Mesenchymal stem cell (in vitro differentiated cells and primary cell): ENCODE results near the gene ZC3HAV1.

Source experiments
- DNase-seq: peaks from one replicate; pipeline ENCODE4 v3.0.0-alpha.2; 2013
- H2AFZ ChIP-seq: one replicate; pipeline ENCODE4 v1.6.1; 2013; ENCODE audit warnings: low read depth, mild to moderate bottlenecking, control low read depth, inconsistent platforms, low read length, moderate library complexity
- H2AK5ac ChIP-seq: 2 replicates; pipeline ENCODE4 v1.6.1; 2013; ENCODE audit warnings: low read length, moderate library complexity, mild to moderate bottlenecking, inconsistent platforms; ENCODE audit not compliant: severe bottlenecking
- H2BK120ac ChIP-seq: one replicate; pipeline ENCODE4 v1.6.1; 2013; ENCODE audit warnings: low read depth, mild to moderate bottlenecking, inconsistent platforms, low read length, moderate library complexity
- H2BK12ac ChIP-seq, 2 experiments: one replicate each; pipeline ENCODE4 v1.6.1; 2013; ENCODE audit warnings: inconsistent platforms in 2 of 2, low read length in 2 of 2, mild to moderate bottlenecking in 2 of 2, moderate library complexity in 2 of 2, control low read depth in 1 of 2
- H2BK15ac ChIP-seq: one replicate; pipeline ENCODE4 v1.6.1; 2013; ENCODE audit warnings: mild to moderate bottlenecking, low read depth, inconsistent platforms; ENCODE audit not compliant: poor library complexity, severe bottlenecking
- H2BK5ac ChIP-seq: 2 replicates; pipeline ENCODE4 v1.6.1; 2013; ENCODE audit warnings: low read depth, mild to moderate bottlenecking, low read length, control low read depth, inconsistent platforms; ENCODE audit not compliant: poor library complexity, severe bottlenecking
- H3K14ac ChIP-seq, 2 experiments: one replicate each; pipeline ENCODE4 v1.6.1; 2013; ENCODE audit warnings: inconsistent platforms in 2 of 2, low read length in 2 of 2, control low read depth in 1 of 2, mild to moderate bottlenecking in 1 of 2, moderate library complexity in 1 of 2
- H3K18ac ChIP-seq, 2 experiments: one replicate each; pipeline ENCODE4 v1.6.1; 2013; ENCODE audit warnings: inconsistent platforms in 2 of 2, low read length in 2 of 2, control low read depth in 1 of 2, low read depth in 1 of 2, mild to moderate bottlenecking in 1 of 2
- H3K23ac ChIP-seq, 2 experiments: one replicate each; pipeline ENCODE4 v1.6.1; 2013; ENCODE audit warnings: inconsistent platforms in 2 of 2, low read length in 2 of 2, mild to moderate bottlenecking in 2 of 2, moderate library complexity in 2 of 2, control low read depth in 1 of 2
- H3K27ac ChIP-seq: 2 replicates; pipeline ENCODE4 v1.5.1; 2013; ENCODE audit warnings: mild to moderate bottlenecking, moderate library complexity, low read length, control low read depth, inconsistent platforms; ENCODE audit not compliant: poor library complexity, severe bottlenecking
- H3K27me3 ChIP-seq, 2 experiments: 2 replicates each; pipeline versions ENCODE4 v1.6.1 to v1.7.0; 2013; ENCODE audit warnings: low read length in 2 of 2, mild to moderate bottlenecking in 2 of 2, moderate library complexity in 2 of 2, control low read depth in 1 of 2, inconsistent platforms in 1 of 2; ENCODE audit not compliant: control insufficient read depth in 1 of 2, insufficient read depth in 1 of 2
- H3K36me3 ChIP-seq, 2 experiments: 2 replicates each; pipeline versions ENCODE4 v1.6.1 to v1.7.0; 2013; ENCODE audit warnings: low read length in 2 of 2, control low read depth in 1 of 2, inconsistent platforms in 1 of 2, low read depth in 1 of 2, mild to moderate bottlenecking in 1 of 2; ENCODE audit not compliant: insufficient read depth in 2 of 2, control insufficient read depth in 1 of 2
- H3K4ac ChIP-seq, 2 experiments: one replicate each; pipeline ENCODE4 v1.6.1; 2013; ENCODE audit warnings: inconsistent platforms in 2 of 2, low read length in 2 of 2, mild to moderate bottlenecking in 2 of 2, moderate library complexity in 2 of 2, control low read depth in 1 of 2, low read depth in 1 of 2
- H3K4me1 ChIP-seq: 2 replicates; pipeline ENCODE4 v1.6.1; 2013; ENCODE audit warnings: low read depth, low read length, control low read depth; ENCODE audit not compliant: control insufficient read depth, insufficient read depth
- H3K4me2 ChIP-seq: 2 replicates; pipeline ENCODE4 v1.6.1; 2013; ENCODE audit warnings: low read length, mild to moderate bottlenecking, inconsistent platforms; ENCODE audit not compliant: poor library complexity, severe bottlenecking
- H3K4me3 ChIP-seq, 2 experiments: 2 replicates each; pipeline versions ENCODE4 v1.5.1 to v1.7.0; 2013; ENCODE audit warnings: low read length in 2 of 2, mild to moderate bottlenecking in 2 of 2, control low read depth in 1 of 2, low read depth in 1 of 2; ENCODE audit not compliant: insufficient read depth in 1 of 2
- H3K79me1 ChIP-seq: replicated peaks from 2 replicates; pipeline ENCODE4 v1.6.1; 2013; ENCODE audit warnings: mild to moderate bottlenecking, control low read depth, low read length, inconsistent platforms; ENCODE audit not compliant: poor library complexity, severe bottlenecking
- H3K9ac ChIP-seq: 2 replicates; pipeline ENCODE4 v1.7.0; 2013; ENCODE audit warnings: mild to moderate bottlenecking, low read length, moderate library complexity
- H3K9me3 ChIP-seq: 2 replicates; pipeline ENCODE4 v1.7.0; 2013; ENCODE audit warnings: mild to moderate bottlenecking, low read length; ENCODE audit not compliant: control insufficient read depth
- H4K8ac ChIP-seq: one replicate; pipeline ENCODE4 v1.6.1; 2013; ENCODE audit warnings: inconsistent platforms, mild to moderate bottlenecking, low read length, moderate library complexity
- H4K91ac ChIP-seq: one replicate; pipeline ENCODE4 v1.6.1; 2013; ENCODE audit warnings: mild to moderate bottlenecking, low read length, inconsistent platforms
- WGBS: methylation state at CpG from one replicate; pipeline ENCODE4 v1.1.7; 2013; ENCODE audit warnings: mixed read lengths; 5-methylcytosine and 5-hydroxymethylcytosine counted together

ZC3HAV1 gene

DNA sequence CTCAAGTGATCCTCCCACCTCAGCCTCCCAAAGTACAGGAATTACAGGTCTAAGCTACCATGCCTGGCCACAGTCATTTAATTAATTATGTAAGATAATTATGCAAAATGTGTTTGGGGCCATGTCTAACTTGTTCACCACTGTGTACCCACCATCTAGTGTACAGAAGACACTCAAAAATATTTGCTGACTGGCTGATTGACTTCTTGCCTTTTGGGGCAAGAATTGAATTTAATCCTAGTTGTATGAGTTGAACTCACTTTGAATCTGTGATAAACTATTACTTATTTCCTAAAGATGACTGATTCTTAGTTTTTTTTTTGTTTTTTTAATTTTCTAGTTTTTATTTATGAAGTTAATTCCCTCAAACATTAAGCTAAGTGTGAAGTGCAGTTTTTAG is 57.9 kb downstream of the ZC3HAV1 start:
- H3K9me3 ChIP-seq, result no peaks in the 10 kb centered on the region
- H3K18ac ChIP-seq, result no peak overlapping the region
- H3K4me2 ChIP-seq, result no peak overlapping the region
- H3K4me3 ChIP-seq, result no peak overlapping the region
- no peak overlapping the region for H4K91ac ChIP-seq
- peaks cover 5% of the 10 kb centered on the region for H3K79me1 ChIP-seq
- H2BK12ac ChIP-seq, result no peak overlapping the region
- no peak overlapping the region for H3K4ac ChIP-seq
- no peak overlapping the region for H4K8ac ChIP-seq
- H3K27me3 ChIP-seq, result no peaks in the 10 kb centered on the region
- DNase-seq, result no peak
- no peak overlapping the region for H3K27ac ChIP-seq
- no peak overlapping the region for H3K14ac ChIP-seq
- H2BK15ac ChIP-seq, result no peak overlapping the region
- peaks cover 3% of the 10 kb centered on the region for H3K4me1 ChIP-seq
- no peak overlapping the region for H3K9ac ChIP-seq
- H2AFZ ChIP-seq, result no peak overlapping the region
- no peak overlapping the region for H2AK5ac ChIP-seq
- no peak overlapping the region for H2BK120ac ChIP-seq
- no peak overlapping the region for H3K23ac ChIP-seq
- H2BK5ac ChIP-seq, result no peak overlapping the region
- peaks cover 17 to 92% of the 10 kb centered on the region in 2 experiments for H3K36me3 ChIP-seq

- Histone ChIP-seq H3K79me1 (peaks cover 3% of the 10 kb centered on the region), H3K4me2 (no peak overlapping the region), H2BK120ac (no peak overlapping the region), H3K9me3 (no peaks in the 10 kb centered on the region), H3K14ac (no peak overlapping the region), H2BK15ac (no peak overlapping the region), H3K27ac (no peak overlapping the region), H2BK12ac (no peak overlapping the region), H3K18ac (no peak overlapping the region), H3K27me3 (no peaks in the 10 kb centered on the region), H3K9ac (no peak overlapping the region), H3K23ac (no peak overlapping the region), H3K4me3 (no peak overlapping the region), H3K4ac (no peak overlapping the region), H2AFZ (no peak overlapping the region), H4K91ac (no peak overlapping the region), H4K8ac (no peak overlapping the region), H2BK5ac (no peak overlapping the region), H3K36me3 (peaks cover 17 to 95% of the 10 kb centered on the region in 2 experiments), H2AK5ac (no peak overlapping the region), H3K4me1 (peaks cover 3% of the 10 kb centered on the region)
- WGBS, result 100% methylated on average over 1 of the region's 1 CpG
- DNase-seq, result no peak
Observed at GRCh38 chr7:139049936-139050335, 59.6 kb downstream of the ZC3HAV1 start.

DNA sequence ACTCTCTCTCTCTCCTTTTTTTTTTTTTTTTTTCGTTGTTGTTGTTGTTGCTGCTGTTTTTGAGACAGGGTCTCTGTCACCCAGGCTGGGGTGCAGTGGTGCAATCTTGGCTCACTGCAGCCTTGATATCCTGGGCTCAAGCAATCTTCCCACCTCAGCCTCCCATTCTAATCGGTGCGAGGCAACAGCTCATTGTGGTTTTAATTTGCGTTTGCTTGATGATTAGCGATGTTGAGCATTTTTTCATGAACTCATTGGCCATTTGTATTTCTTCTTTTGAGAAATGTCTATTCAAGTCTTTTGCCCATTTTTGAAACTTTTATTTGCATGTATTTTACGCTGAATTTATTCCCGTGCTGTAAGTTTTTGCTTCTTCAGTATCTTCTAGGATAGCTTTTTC is 60.4 kb downstream of the ZC3HAV1 start:
- H3K4me2 ChIP-seq, result no peak overlapping the region
- H3K14ac ChIP-seq, result no peak overlapping the region
- H3K79me1 ChIP-seq, result peaks cover 3% of the 10 kb centered on the region
- no peak overlapping the region for H2BK120ac ChIP-seq
- 75% methylated on average over 4 of the region's 7 CpGs for WGBS
- no peak overlapping the region for H2BK12ac ChIP-seq
- no peaks in the 10 kb centered on the region for H3K9me3 ChIP-seq
- H3K9ac ChIP-seq, result no peak overlapping the region
- H4K8ac ChIP-seq, result no peak overlapping the region
- H2AFZ ChIP-seq, result no peak overlapping the region
- no peak overlapping the region for H3K27ac ChIP-seq
- H3K36me3 ChIP-seq, result peaks cover 11 to 95% of the 10 kb centered on the region in 2 experiments
- no peak for DNase-seq
- no peak overlapping the region for H4K91ac ChIP-seq
- H3K4me3 ChIP-seq, result no peak overlapping the region
- no peak overlapping the region for H2BK5ac ChIP-seq
- H3K23ac ChIP-seq, result no peak overlapping the region
- no peak overlapping the region for H3K18ac ChIP-seq
- no peak overlapping the region for H2BK15ac ChIP-seq
- peaks cover 3% of the 10 kb centered on the region for H3K4me1 ChIP-seq
- no peaks in the 10 kb centered on the region for H3K27me3 ChIP-seq
- H2AK5ac ChIP-seq, result no peak overlapping the region
- no peak overlapping the region for H3K4ac ChIP-seq

GRCh38 chr7:139047970-139048369 is 61.5 kb downstream of the ZC3HAV1 start:
- no peak overlapping the region for H2BK120ac ChIP-seq
- peaks cover 3% of the 10 kb centered on the region for H3K4me1 ChIP-seq
- H2AFZ ChIP-seq, result no peak overlapping the region
- H2BK12ac ChIP-seq, result no peak overlapping the region
- H4K8ac ChIP-seq, result no peak overlapping the region
- no peak overlapping the region for H2BK5ac ChIP-seq
- WGBS, result 92% methylated on average over 2 of the region's 3 CpGs
- H3K36me3 ChIP-seq, result peaks cover 9 to 95% of the 10 kb centered on the region in 2 experiments
- H2BK15ac ChIP-seq, result no peak overlapping the region
- H3K14ac ChIP-seq, result no peak overlapping the region
- H3K27me3 ChIP-seq, result no peaks in the 10 kb centered on the region
- no peak overlapping the region for H4K91ac ChIP-seq
- H3K4me3 ChIP-seq, result no peak overlapping the region
- no peaks in the 10 kb centered on the region for H3K9me3 ChIP-seq
- H3K27ac ChIP-seq, result no peak overlapping the region
- DNase-seq, result no peak
- H3K79me1 ChIP-seq, result peaks cover 2% of the 10 kb centered on the region
- H3K9ac ChIP-seq, result no peak overlapping the region
- no peak overlapping the region for H3K23ac ChIP-seq
- no peak overlapping the region for H3K18ac ChIP-seq
- H2AK5ac ChIP-seq, result no peak overlapping the region
- no peak overlapping the region for H3K4ac ChIP-seq
- H3K4me2 ChIP-seq, result no peak overlapping the region
